Neural crest cell (in vitro differentiated cells): ENCODE measurements around the gene SP110. TPM values are rescaled to one million over a fixed set of nuclear protein-coding genes. Genes with fewer than 3 reads are reported as not detected.

Source experiments
- DNase-seq: peaks from one replicate; pipeline ENCODE4 v3.0.0; 2021; ENCODE audit warnings: low read depth, mixed read lengths, low spot score
- H3K27ac Mint-ChIP-seq: one replicate; pipeline ENCODE4 v1.8.0; 2021; ENCODE audit warnings: mild to moderate bottlenecking, mixed read lengths; ENCODE audit not compliant: unreplicated experiment
- H3K27me3 Mint-ChIP-seq: 2 replicates; pipeline ENCODE4 v1.8.0; 2021; ENCODE audit warnings: low read depth, mild to moderate bottlenecking, mixed read lengths
- H3K36me3 Mint-ChIP-seq: 2 replicates; pipeline ENCODE4 v1.8.0; 2021; ENCODE audit warnings: low read depth, mild to moderate bottlenecking, mixed read lengths
- H3K4me1 Mint-ChIP-seq: 2 replicates; pipeline ENCODE4 v1.8.0; 2021; ENCODE audit warnings: mixed read lengths
- H3K4me3 Mint-ChIP-seq: one replicate; pipeline ENCODE4 v1.8.0; 2021; ENCODE audit warnings: mild to moderate bottlenecking, mixed read lengths
- H3K9me3 Mint-ChIP-seq: 2 replicates; pipeline ENCODE4 v1.8.0; 2021; ENCODE audit warnings: mixed read lengths
- total RNA-seq: library from RNA; stranded (reverse); gene quantifications from 2 replicates; pipeline ENCODE4 v1.2.1, GENCODE V29; 2021
- TF ChIP-seq, protein P1 (sequence below): fragments of 200-600 bp; sonication (generic); conservative IDR thresholded peaks from 2 replicates; pipeline ENCODE4 v1.5.0; 2021; ENCODE audit warnings: antibody characterized with exemption, mild to moderate bottlenecking

The SP110 gene
- total RNA-seq, 1 donor from 2014 or later = 5.3 TPM

- H3K4me3 Mint-ChIP-seq = no peak overlapping the region
- DNase-seq = no peak
- no peaks in the 10 kb centered on the region for H3K27me3 Mint-ChIP-seq
- no peaks in the 10 kb centered on the region for H3K4me1 Mint-ChIP-seq
- H3K36me3 Mint-ChIP-seq = no peaks in the 10 kb centered on the region
- TF ChIP-seq, protein P1, sequence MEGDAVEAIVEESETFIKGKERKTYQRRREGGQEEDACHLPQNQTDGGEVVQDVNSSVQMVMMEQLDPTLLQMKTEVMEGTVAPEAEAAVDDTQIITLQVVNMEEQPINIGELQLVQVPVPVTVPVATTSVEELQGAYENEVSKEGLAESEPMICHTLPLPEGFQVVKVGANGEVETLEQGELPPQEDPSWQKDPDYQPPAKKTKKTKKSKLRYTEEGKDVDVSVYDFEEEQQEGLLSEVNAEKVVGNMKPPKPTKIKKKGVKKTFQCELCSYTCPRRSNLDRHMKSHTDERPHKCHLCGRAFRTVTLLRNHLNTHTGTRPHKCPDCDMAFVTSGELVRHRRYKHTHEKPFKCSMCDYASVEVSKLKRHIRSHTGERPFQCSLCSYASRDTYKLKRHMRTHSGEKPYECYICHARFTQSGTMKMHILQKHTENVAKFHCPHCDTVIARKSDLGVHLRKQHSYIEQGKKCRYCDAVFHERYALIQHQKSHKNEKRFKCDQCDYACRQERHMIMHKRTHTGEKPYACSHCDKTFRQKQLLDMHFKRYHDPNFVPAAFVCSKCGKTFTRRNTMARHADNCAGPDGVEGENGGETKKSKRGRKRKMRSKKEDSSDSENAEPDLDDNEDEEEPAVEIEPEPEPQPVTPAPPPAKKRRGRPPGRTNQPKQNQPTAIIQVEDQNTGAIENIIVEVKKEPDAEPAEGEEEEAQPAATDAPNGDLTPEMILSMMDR = no peak
- no peak overlapping the region for H3K27ac Mint-ChIP-seq
- H3K9me3 Mint-ChIP-seq = peaks cover 3% of the 10 kb centered on the region
Observed at GRCh38 chr2:230134496-230135129, 85.2 kb downstream of the SP110 start.

DNA sequence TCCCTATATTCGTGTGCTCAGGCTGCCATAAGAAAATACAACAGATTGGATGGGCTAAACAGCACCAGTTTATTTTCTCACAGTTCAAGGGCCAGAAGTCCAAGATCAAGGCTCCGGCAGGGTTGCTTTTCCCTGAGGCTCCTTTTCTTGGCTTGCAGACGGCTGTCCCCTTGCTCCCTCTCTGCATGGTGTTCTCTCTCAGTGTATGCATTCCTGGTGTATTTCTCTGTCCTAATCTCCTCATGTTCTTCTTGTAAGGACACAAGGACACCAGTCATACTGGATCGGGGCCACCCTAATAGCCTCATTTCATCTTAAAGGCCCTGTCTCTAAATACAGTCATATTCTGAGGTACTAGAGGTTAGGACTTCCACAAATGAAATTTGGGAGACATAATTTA lies 88.4 kb downstream of the SP110 start:
- TF ChIP-seq, protein P1 = no peak
- Mint-ChIP-seq H3K27ac (no peak overlapping the region), H3K27me3 (no peaks in the 10 kb centered on the region), H3K36me3 (no peaks in the 10 kb centered on the region), H3K9me3 (peaks cover 3% of the 10 kb centered on the region), H3K4me1 (no peaks in the 10 kb centered on the region), H3K4me3 (no peak overlapping the region)
- no peak for DNase-seq

DNA sequence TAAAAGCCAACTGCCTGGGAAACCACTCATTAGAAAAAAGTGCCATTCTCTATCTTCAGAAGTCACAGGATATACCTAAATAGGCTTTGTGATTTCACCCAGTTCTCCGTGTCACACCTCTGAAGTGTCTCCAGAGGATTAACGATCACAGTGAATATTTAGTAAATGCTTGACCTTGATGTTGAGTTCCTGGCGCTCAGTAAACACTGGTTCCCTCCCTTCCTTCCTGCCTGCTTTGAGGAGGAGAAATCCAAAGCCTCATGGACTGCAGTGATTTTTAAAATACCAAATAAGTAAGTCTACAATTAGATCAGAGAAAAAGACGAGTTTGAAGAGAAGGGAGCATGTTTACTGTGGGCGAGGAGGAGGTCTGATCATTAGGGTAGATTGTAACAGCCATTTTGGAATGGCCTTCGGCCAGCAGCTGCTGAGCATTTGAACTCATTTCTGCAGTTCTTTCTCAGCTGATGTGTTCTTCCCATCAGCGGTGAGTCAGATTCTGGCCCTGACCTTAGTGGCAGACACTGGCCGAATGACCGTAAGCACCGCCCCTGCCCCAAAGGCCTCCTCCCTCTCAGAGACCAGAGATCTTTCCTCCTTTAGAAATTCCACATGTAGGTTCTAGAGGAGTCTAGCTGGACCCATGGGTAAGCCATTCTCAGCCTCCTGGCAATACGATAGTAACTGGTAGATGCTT lies 89.0 kb downstream of the SP110 start:
- no peaks in the 10 kb centered on the region for H3K4me1 Mint-ChIP-seq
- H3K27ac Mint-ChIP-seq = no peak overlapping the region
- H3K36me3 Mint-ChIP-seq = no peaks in the 10 kb centered on the region
- H3K4me3 Mint-ChIP-seq = no peak overlapping the region
- peaks cover 3% of the 10 kb centered on the region for H3K9me3 Mint-ChIP-seq
- TF ChIP-seq, protein P1 = no peak
- no peak for DNase-seq
- H3K27me3 Mint-ChIP-seq = no peaks in the 10 kb centered on the region

GRCh38 chr2:230129343-230129742 lies 90.4 kb downstream of the SP110 start:
- DNase-seq = no peak
- Mint-ChIP-seq H3K36me3 (no peaks in the 10 kb centered on the region), H3K4me1 (no peaks in the 10 kb centered on the region), H3K4me3 (no peak overlapping the region), H3K27me3 (no peaks in the 10 kb centered on the region), H3K27ac (no peak overlapping the region), H3K9me3 (peaks cover 3% of the 10 kb centered on the region)
- TF ChIP-seq, protein P1 = no peak

GRCh38 chr2:230128623-230129342 lies 91.0 kb downstream of the SP110 start:
- Mint-ChIP-seq H3K9me3 (peaks cover 3% of the 10 kb centered on the region), H3K27ac (no peak overlapping the region), H3K27me3 (no peaks in the 10 kb centered on the region), H3K4me3 (no peak overlapping the region), H3K36me3 (no peaks in the 10 kb centered on the region), H3K4me1 (no peaks in the 10 kb centered on the region)
- DNase-seq = no peak
- TF ChIP-seq, protein P1 = no peak
